Measurements from ENCODE around the gene C6orf47. TPM values are rescaled to one million over a fixed set of nuclear protein-coding genes. Genes with fewer than 3 reads are reported as not detected.

The C6orf47 gene
- total and polyA plus RNA-seq, 2 of the 13 experiments (the other 11 are each of a cell fraction or from before 2014, with no cell fraction given) = 1.7 to 18.1 TPM

GRCh38 chr6:31619805-31620585, 40.6 kb downstream of the C6orf47 start (continued):
- TF ChIP-seq KIAA2018 (CRISPR knock-in tag; IDR thresholded peaks at IDR 0.05; ENCODE audit: borderline replicate concordance) = 0 out of 2 replicates have a peak, but pooled peaks have one; percentile 33
- TF ChIP-seq KLF16 (CRISPR knock-in tag; IDR thresholded peaks at IDR 0.05) = peak in 1 of 2 experiments; percentile 42; a peak in 2 of 4 replicates
- TF ChIP-seq TRIM22 (IDR thresholded peaks at IDR 0.05) = no peak
- 0 out of 2 replicates have a peak, but pooled peaks have one; percentile 67 for TF ChIP-seq BRCA1 (CRISPR knock-in tag; IDR thresholded peaks at IDR 0.05)
- peak; percentile 82 for TF ChIP-seq MED1 (CRISPR knock-in tag; IDR thresholded peaks at IDR 0.05)
- no peak for TF ChIP-seq ZNF207 (IDR thresholded peaks at IDR 0.05; ENCODE audit: borderline replicate concordance)
- TF ChIP-seq SIN3B (IDR thresholded peaks at IDR 0.05; ENCODE audit: low read length) = peak; percentile 75; the same call in 1 of the 2 replicates
- TF ChIP-seq MXD3 (CRISPR knock-in tag; IDR thresholded peaks at IDR 0.05) = peak; percentile 50; the same call in 1 of the 2 replicates
- TF ChIP-seq ZNF30 (CRISPR knock-in tag; IDR thresholded peaks at IDR 0.05) = no peak
- TF ChIP-seq ZNF468 (CRISPR knock-in tag; IDR thresholded peaks at IDR 0.05) = no peak
- no peak for TF ChIP-seq RBM22 (optimal IDR thresholded peaks at IDR 0.05; ENCODE audit: low read length)
- TF ChIP-seq ZNF281 (CRISPR knock-in tag; IDR thresholded peaks at IDR 0.05; ENCODE audit: borderline replicate concordance) = no peak
- 0 out of 2 replicates have a peak, but pooled peaks have one; percentile 50 for TF ChIP-seq ZSCAN20 (CRISPR knock-in tag; IDR thresholded peaks at IDR 0.05; ENCODE audit: borderline replicate concordance)
- peak; percentile 65; the same call in 1 of the 2 replicates for TF ChIP-seq THAP7 (CRISPR knock-in tag; IDR thresholded peaks at IDR 0.05)

Measured in HepG2 (cell line).